HCT116 (cell line): ENCODE measurements around the gene LRRK2. TPM values are rescaled to one million over a fixed set of nuclear protein-coding genes. Genes with fewer than 3 reads are reported as not detected.
A peak's percentile ranks its signal among the peaks of the same experiment; 100 is the strongest.

Source experiments
- ATAC-seq: fragments of 200-7000 bp; cut with Tn5 transposase; 2 replicates; pipeline ENCODE4 v1.9.1; 2020; ENCODE audit warnings: mild to moderate bottlenecking, moderate library complexity
- BruUV-seq: library from RNA; stranded (reverse); fragments of 400-500 nt; replicated peaks from 2 replicates; lab custom pipeline; 2021; lab: Mats Ljungman, UMichigan
- CTCF ChIA-PET: fragments of 300-600 bp; sonication (Branson Sonifier 250); formaldehyde crosslinking; loops from one replicate; lab custom pipeline; 2021; ENCODE audit warnings: antibody characterized with exemption; lab: Charles Lee
- POLR2A ChIA-PET: fragments of 300-600, 350-600 bp; sonication (Branson Sonifier 250); formaldehyde crosslinking; loops from one replicate; lab custom pipeline; 2021; ENCODE audit warnings: antibody characterized with exemption; lab: Charles Lee
- RAD21 ChIA-PET, 2 experiments: fragments of 300-600 bp; sonication (Branson Sonifier 250); formaldehyde crosslinking; loops; one replicate each; lab custom pipeline; 2023; ENCODE audit warnings: low total read pairs in 2 of 2; ENCODE audit not compliant: uncharacterized antibody in 2 of 2, unreplicated experiment in 2 of 2, low non-redundant PET in 1 of 2; lab: Charles Lee
- DNase-seq: peaks from one replicate; pipeline ENCODE4 v3.0.0-alpha.2; 2010; ENCODE audit warnings: low read depth, low spot score
- H2AFZ ChIP-seq: fragments of 200-600 bp; shearing (Covaris generic), sonication (generic); 2 replicates; pipeline ENCODE4 v1.6.1; 2017; ENCODE audit warnings: low read depth, mixed run types, mixed read lengths, antibody characterized with exemption, low read length; ENCODE audit not compliant: poor library complexity, severe bottlenecking
- H3K27ac ChIP-seq: 2 replicates; pipeline ENCODE4 v1.5.1; 2012; ENCODE audit warnings: low read depth, low read length
- H3K27me3 ChIP-seq: fragments of 200-600 bp; sonication (generic); 2 replicates; pipeline ENCODE4 v1.6.1; 2016; ENCODE audit warnings: mixed run types, low read length, mixed read lengths; ENCODE audit not compliant: insufficient read depth
- H3K36me3 ChIP-seq, 2 experiments: fragments of 200-500 bp in 1 of 2; fragments of 200-600 bp in 1 of 2; sonication (Bioruptor generic) in 1 of 2; sonication (generic) in 1 of 2; 2 replicates each; pipeline versions ENCODE4 v1.5.1 to v1.6.1; 2014 to 2016; ENCODE audit warnings: low read length in 2 of 2, inconsistent platforms in 1 of 2, mixed read lengths in 1 of 2, mixed run types in 1 of 2; ENCODE audit not compliant: insufficient read depth in 2 of 2, control insufficient read depth in 1 of 2
- H3K4me1 ChIP-seq, 2 experiments: fragments of 200-600 bp in 1 of 2; sonication (generic) in 1 of 2; 2 replicates each; pipeline versions ENCODE4 v1.5.1 to v1.6.1; 2012 to 2017; ENCODE audit warnings: low read length in 2 of 2, inconsistent platforms in 1 of 2, mild to moderate bottlenecking in 1 of 2, mixed read lengths in 1 of 2, mixed run types in 1 of 2, moderate library complexity in 1 of 2; ENCODE audit not compliant: insufficient read depth in 2 of 2, control insufficient read depth in 1 of 2
- H3K4me2 ChIP-seq: fragments of 200-600 bp; sonication (generic); 2 replicates; pipeline ENCODE4 v1.6.1; 2017; ENCODE audit warnings: mixed run types, low read length, mixed read lengths
- H3K4me3 ChIP-seq, 2 experiments: fragments of 200-600 bp in 1 of 2; sonication (generic) in 1 of 2; replicated peaks in 1 of 2; 2 replicates each; pipeline ENCODE4 v1.5.1; 2011 to 2016; ENCODE audit warnings: low read length in 2 of 2, control low read depth in 1 of 2, low read depth in 1 of 2, mild to moderate bottlenecking in 1 of 2, mixed read lengths in 1 of 2, mixed run types in 1 of 2
- H3K79me2 ChIP-seq: fragments of 200-600 bp; sonication (generic); 2 replicates; pipeline ENCODE4 v1.6.1; 2017; ENCODE audit warnings: mild to moderate bottlenecking, mixed run types, low read length, moderate library complexity, mixed read lengths; ENCODE audit not compliant: insufficient read depth
- H3K9ac ChIP-seq: fragments of 200-600 bp; sonication (generic); 2 replicates; pipeline ENCODE4 v1.6.1; 2016; ENCODE audit warnings: low read length, mixed read lengths
- H3K9me2 ChIP-seq: fragments of 200-600 bp; sonication (generic), shearing (Covaris generic); 2 replicates; pipeline ENCODE4 v1.6.1; 2017; ENCODE audit warnings: mixed run types, mild to moderate bottlenecking, moderate library complexity; ENCODE audit not compliant: insufficient read depth
- H3K9me3 ChIP-seq, 2 experiments: fragments of 200-500 bp in 1 of 2; fragments of 200-600 bp in 1 of 2; sonication (Bioruptor generic) in 1 of 2; sonication (generic) in 1 of 2; 2 replicates each; pipeline ENCODE4 v1.6.1; 2014 to 2017; ENCODE audit warnings: low read length in 2 of 2, mixed read lengths in 2 of 2, inconsistent platforms in 1 of 2, low read depth in 1 of 2, mild to moderate bottlenecking in 1 of 2, mixed run types in 1 of 2, moderate library complexity in 1 of 2; ENCODE audit not compliant: control insufficient read depth in 1 of 2, insufficient read depth in 1 of 2
- H4K20me1 ChIP-seq: fragments of 200-600 bp; sonication (generic), shearing (Covaris generic); 2 replicates; pipeline ENCODE4 v1.6.1; 2017; ENCODE audit warnings: mixed run types, mild to moderate bottlenecking, moderate library complexity; ENCODE audit not compliant: insufficient read depth
- CBX3 ChIP-seq: IDR thresholded peaks from 2 replicates; pipeline ENCODE4 v1.6.1; 2012; ENCODE audit warnings: low read depth
- CEBPB ChIP-seq: IDR thresholded peaks from 2 replicates; pipeline ENCODE4 v1.6.1; 2012; ENCODE audit warnings: low read depth
- EGR1 ChIP-seq: IDR thresholded peaks from 2 replicates; pipeline ENCODE4 v1.6.1; 2012; ENCODE audit warnings: low read depth
- ELF1 ChIP-seq: IDR thresholded peaks from 2 replicates; pipeline ENCODE4 v1.6.1; 2012; ENCODE audit warnings: low read depth, borderline replicate concordance
- EZH2 ChIP-seq: fragments of 200-600 bp; sonication (generic); IDR thresholded peaks from 2 replicates; pipeline ENCODE4 v1.6.1; 2017; ENCODE audit warnings: antibody characterized with exemption, mixed run types
- POLR2AphosphoS5 ChIP-seq: IDR thresholded peaks from 2 replicates; pipeline ENCODE4 v1.6.1; 2011; ENCODE audit warnings: mild to moderate bottlenecking, low read depth, low read length, moderate library complexity
- SIN3A ChIP-seq: IDR thresholded peaks from 2 replicates; pipeline ENCODE4 v1.6.1; 2012; ENCODE audit warnings: low read depth
- TCF7L2 ChIP-seq: IDR thresholded peaks from 2 replicates; pipeline ENCODE4 v1.7.0; 2011; ENCODE audit warnings: borderline replicate concordance, inconsistent platforms; ENCODE audit not compliant: insufficient read depth, insufficient read length; ENCODE audit errors: extremely low read depth
- YY1 ChIP-seq: IDR thresholded peaks from 2 replicates; pipeline ENCODE4 v1.6.1; 2011; ENCODE audit warnings: low read length, low read depth, moderate library complexity, mild to moderate bottlenecking; ENCODE audit not compliant: insufficient replicate concordance; ENCODE audit errors: extremely low read depth
- intact Hi-C: fragments of 100-400 bp; cut with micrococcal nuclease; formaldehyde crosslinking; loops from 2 replicates; pipeline ENCODE4 v1.10.0; 2022
- total RNA-seq: library from RNA; stranded (reverse); gene quantifications from one replicate; pipeline ENCODE4 v1.2.1, GENCODE V29; 2021; ENCODE audit not compliant: unreplicated experiment
- TF ChIP-seq, protein P1 (sequence below), 3 experiments: fragments of 200-600 bp in 1 of 3; sonication (generic) in 1 of 3; IDR thresholded peaks in 2 of 3; conservative IDR thresholded peaks in 1 of 3; 2 replicates each; pipeline ENCODE4 v1.5.1; 2012 to 2017; ENCODE audit warnings: low read depth in 2 of 3, low read length in 2 of 3, antibody characterized with exemption in 1 of 3, borderline replicate concordance in 1 of 3, control low read depth in 1 of 3, mild to moderate bottlenecking in 1 of 3, mixed read lengths in 1 of 3, mixed run types in 1 of 3, moderate library complexity in 1 of 3; ENCODE audit not compliant: insufficient read depth in 1 of 3
- TF ChIP-seq, protein P2 (sequence below): IDR thresholded peaks from 2 replicates; pipeline ENCODE4 v1.6.1; 2012
- TF ChIP-seq, protein P3 (sequence below): IDR thresholded peaks from 2 replicates; pipeline ENCODE4 v1.6.1; 2011; ENCODE audit warnings: mild to moderate bottlenecking, low read length, moderate library complexity; ENCODE audit not compliant: insufficient replicate concordance; ENCODE audit errors: extremely low read depth
- TF ChIP-seq, protein P4 (sequence below): IDR thresholded peaks from 2 replicates; pipeline ENCODE4 v1.6.1; 2012

LRRK2 gene
- total RNA-seq, 1 experiment from 2014 or later, result 0.20 TPM

DNA sequence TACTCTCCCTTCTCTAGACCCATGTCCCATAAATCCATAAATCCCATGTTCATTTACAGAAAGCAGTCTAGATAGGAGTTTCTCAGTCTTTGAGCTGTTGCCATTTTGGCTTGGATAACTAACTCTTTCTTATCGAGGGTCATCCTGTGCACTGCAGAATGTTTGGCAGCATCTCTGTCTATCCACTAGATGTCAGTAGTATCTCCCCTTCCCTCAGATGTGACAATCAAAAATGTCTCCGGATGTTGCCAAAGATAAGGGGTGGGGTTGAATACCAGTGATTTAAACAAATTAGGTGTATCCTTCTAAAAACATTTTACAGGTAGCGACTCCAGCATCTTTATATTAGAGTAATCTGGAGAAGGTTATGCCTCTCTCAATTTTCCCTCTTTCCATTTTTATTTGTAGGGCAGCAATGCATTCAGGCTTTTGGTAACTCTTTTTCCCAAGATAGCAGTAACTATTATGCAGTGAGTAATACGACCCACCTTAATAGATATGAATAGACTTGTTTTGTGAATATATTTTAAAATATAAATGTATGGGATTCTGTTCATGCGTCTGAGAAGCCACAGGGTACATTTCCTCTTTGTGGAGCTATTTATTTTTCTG lies 100.7 kb downstream of the LRRK2 start (continued):
- TF ChIP-seq, protein P1, sequence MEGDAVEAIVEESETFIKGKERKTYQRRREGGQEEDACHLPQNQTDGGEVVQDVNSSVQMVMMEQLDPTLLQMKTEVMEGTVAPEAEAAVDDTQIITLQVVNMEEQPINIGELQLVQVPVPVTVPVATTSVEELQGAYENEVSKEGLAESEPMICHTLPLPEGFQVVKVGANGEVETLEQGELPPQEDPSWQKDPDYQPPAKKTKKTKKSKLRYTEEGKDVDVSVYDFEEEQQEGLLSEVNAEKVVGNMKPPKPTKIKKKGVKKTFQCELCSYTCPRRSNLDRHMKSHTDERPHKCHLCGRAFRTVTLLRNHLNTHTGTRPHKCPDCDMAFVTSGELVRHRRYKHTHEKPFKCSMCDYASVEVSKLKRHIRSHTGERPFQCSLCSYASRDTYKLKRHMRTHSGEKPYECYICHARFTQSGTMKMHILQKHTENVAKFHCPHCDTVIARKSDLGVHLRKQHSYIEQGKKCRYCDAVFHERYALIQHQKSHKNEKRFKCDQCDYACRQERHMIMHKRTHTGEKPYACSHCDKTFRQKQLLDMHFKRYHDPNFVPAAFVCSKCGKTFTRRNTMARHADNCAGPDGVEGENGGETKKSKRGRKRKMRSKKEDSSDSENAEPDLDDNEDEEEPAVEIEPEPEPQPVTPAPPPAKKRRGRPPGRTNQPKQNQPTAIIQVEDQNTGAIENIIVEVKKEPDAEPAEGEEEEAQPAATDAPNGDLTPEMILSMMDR (IDR thresholded peaks at IDR 0.05 in 2 of 3, conservative IDR thresholded peaks at IDR 0.05 in 1 of 3; ENCODE audit: borderline replicate concordance in 1 of 3, insufficient read depth in 1 of 3, low read depth in 2 of 3, low read length in 2 of 3), result peak; percentile 37 to 89 (median 76); a peak in 5 of 6 replicates
- TF ChIP-seq, protein P2, sequence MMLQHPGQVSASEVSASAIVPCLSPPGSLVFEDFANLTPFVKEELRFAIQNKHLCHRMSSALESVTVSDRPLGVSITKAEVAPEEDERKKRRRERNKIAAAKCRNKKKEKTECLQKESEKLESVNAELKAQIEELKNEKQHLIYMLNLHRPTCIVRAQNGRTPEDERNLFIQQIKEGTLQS, result no peak
- TF ChIP-seq EZH2 (no peak), CEBPB (peak; percentile 25; the same call in 1 of the 2 replicates), ELF1 (no peak), SIN3A (no peak)
- TF ChIP-seq, protein P3, sequence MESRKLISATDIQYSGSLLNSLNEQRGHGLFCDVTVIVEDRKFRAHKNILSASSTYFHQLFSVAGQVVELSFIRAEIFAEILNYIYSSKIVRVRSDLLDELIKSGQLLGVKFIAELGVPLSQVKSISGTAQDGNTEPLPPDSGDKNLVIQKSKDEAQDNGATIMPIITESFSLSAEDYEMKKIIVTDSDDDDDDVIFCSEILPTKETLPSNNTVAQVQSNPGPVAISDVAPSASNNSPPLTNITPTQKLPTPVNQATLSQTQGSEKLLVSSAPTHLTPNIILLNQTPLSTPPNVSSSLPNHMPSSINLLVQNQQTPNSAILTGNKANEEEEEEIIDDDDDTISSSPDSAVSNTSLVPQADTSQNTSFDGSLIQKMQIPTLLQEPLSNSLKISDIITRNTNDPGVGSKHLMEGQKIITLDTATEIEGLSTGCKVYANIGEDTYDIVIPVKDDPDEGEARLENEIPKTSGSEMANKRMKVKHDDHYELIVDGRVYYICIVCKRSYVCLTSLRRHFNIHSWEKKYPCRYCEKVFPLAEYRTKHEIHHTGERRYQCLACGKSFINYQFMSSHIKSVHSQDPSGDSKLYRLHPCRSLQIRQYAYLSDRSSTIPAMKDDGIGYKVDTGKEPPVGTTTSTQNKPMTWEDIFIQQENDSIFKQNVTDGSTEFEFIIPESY, result no peak

DNA sequence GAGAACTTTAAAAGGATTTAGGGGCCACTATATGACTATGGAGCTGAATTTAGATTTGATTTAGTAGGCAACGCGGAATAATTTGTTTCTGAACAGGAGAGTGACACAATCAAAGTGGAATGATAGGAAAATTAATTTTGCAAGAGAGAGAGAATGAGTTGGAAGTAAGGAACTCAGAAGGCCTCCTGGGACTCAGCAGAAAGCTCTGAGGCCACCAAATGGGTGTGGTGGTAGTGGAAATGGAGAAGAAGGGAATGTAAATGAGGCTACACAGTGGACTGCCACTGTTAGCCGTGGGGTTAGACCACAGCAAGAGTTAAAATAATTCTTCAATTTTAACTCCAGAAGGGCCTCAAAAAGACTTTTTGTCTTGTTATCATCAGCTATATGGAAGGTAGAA lies 102.7 kb downstream of the LRRK2 start:
- Histone ChIP-seq H3K27me3 (no peaks in the 10 kb centered on the region), H3K27ac (no peak overlapping the region), H2AFZ (peak overlapping the region; percentile 91), H4K20me1 (no peaks in the 10 kb centered on the region), H3K9ac (no peak overlapping the region), H3K4me3 (no peak overlapping the region), H3K36me3 (no peaks in the 10 kb centered on the region), H3K9me2 (no peaks in the 10 kb centered on the region), H3K79me2 (no peaks in the 10 kb centered on the region), H3K9me3 (peaks cover 0 to 9% of the 10 kb centered on the region in 2 experiments; a peak in 2 of 4 replicates), H3K4me1 (peaks cover 2 to 9% of the 10 kb centered on the region in 2 experiments; a peak in 3 of 4 replicates), H3K4me2 (no peak overlapping the region)
- ChIA-PET RAD21 (no interaction called here), CTCF (no interaction called here), POLR2A (no interaction called here)
- no peak for ATAC-seq
- no TSS peak for BruUV-seq
- intact Hi-C loops, result loop anchor here (5.0 kb wide), 1 partner anchor 240 kb away; no protein-coding TSS in a partner anchor
- DNase-seq, result no peak
- TF ChIP-seq ELF1 (no peak), TCF7L2 (no peak), YY1 (no peak), CEBPB (no peak), EGR1 (no peak), POLR2AphosphoS5 (no peak), CBX3 (no peak)
- TF ChIP-seq, protein P3, result no peak
- TF ChIP-seq, protein P4, sequence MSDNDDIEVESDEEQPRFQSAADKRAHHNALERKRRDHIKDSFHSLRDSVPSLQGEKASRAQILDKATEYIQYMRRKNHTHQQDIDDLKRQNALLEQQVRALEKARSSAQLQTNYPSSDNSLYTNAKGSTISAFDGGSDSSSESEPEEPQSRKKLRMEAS, result no peak
- TF ChIP-seq, protein P1 (IDR thresholded peaks at IDR 0.05 in 2 of 3, conservative IDR thresholded peaks at IDR 0.05 in 1 of 3; ENCODE audit: borderline replicate concordance in 1 of 3, insufficient read depth in 1 of 3, low read depth in 2 of 3, low read length in 2 of 3), result no peak
